HG02870 (cell line): ENCODE measurements around the gene IL22RA1.

ENCODE experiments used
- ATAC-seq: cut with Tn5 transposase; IDR thresholded peaks from one replicate; pipeline ENCODE4 v1.9.1; 2021; ENCODE audit warnings: mild to moderate bottlenecking, moderate library complexity; ENCODE audit not compliant: unreplicated experiment

Gene IL22RA1

GRCh38 chr1:24080131-24080530, 62.8 kb downstream of the IL22RA1 start:
- ATAC-seq = no peak

DNA sequence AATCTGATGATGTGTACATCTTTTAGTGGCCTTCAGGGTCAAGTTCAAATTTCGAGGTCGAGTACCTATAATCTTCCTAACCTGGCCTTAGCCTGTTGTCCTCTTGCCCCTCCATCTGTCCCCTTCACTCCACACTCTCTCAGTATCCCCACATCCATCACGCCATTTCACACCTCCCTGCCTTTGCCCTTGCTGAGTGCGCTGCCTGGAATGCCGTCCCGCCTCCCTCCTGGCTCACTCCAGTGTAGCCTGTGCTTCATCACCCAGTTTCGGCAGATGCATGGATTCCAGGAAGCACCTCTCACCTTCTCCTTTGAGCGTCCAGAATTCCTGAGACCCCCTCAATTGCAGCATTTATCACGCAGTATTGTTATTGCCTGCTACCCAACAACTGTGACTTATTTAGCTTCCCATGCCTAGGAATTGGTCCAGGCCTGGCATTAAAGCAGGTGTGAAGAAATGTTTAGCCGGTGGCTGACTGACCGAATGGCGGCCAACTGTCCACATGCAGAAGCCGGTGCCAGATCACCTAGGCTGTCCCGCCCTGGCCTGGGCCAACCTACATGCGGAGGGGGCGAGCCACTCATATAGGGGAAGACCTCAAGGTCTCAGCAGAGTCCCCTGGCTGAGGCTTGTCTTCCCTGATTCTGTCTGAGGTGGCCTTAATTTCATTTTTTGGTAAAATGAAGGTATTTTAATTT, 65.5 kb downstream of the IL22RA1 start:
- no peak for ATAC-seq

DNA sequence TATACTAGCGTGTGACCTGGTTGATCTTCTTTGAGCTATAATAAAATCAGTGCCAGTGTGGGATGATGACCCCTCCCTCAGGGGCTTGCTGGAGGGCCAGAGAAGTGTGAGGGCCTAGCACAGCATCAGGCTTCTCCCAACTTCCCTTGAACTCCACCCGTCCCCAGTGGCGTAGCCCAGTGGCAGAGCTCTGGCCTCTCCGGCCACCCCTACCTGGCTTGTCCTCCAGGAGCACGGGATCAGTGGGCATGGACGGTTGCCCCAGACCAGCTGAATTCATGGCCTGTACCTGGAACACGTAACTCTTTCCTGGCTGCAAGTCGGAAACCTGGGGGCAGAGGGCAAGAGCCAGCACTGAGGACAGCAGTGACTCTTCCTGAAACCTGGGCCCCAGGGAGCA, 67.0 kb downstream of the IL22RA1 start:
- no peak for ATAC-seq

- ATAC-seq = no peak
Measured at GRCh38 chr1:24075590-24075854, 67.4 kb downstream of the IL22RA1 start.

DNA sequence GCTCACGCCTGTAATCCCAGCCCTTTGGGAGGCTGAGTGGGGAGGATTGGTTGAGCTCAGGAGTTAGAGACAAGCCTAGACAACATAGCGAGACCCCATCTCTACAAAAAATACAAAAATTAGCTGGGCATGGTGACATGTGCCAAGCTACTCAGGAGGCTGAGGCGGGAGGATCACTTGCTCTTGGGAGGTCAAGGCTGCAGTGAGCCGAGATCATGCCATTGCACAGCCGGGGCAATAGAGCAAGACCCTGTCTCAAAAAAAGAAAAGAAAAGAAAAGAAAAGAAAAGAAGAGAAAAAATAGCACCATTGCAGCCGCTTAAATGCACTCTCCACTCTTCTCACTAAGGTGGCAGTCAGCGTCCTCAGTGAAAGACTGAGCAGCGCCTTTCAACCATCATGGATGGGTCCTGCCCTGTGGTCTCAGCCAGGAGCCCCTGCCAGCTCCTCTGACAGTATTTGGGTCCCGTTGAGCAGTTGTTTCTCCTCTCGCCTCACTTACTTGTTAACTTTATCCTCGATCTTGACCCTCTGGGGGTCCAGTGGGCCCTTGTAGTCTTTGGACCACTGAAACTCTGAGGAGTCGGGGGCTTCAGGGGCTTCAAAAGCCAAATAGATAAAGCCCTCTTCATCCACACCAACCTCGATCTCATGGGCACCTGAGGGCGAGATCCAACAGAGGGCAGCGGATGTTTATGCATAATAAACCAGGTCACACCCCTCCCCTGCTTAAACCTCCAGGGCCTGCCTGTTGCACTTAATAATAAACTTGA, 67.9 kb downstream of the IL22RA1 start:
- no peak for ATAC-seq

DNA sequence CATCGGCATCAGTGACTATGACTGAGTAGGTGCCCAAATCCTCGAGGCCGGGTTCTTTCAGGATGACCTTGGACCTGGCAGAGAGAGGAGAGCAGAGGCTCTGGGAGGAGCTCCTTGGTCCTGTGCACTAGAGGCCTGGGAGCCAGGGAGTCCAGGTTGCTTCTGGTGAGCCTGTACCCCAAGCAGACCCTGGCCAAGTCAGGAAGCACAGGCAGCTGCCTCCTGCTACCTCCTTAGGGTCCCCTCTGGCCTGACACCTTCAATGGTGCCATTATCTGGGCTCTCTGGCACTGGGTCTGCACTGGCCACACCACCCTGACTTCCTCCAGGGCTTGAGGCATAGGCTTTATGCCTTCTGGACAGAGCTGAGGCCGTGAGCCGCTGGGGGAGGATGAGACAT, 68.7 kb downstream of the IL22RA1 start:
- ATAC-seq = no peak

GRCh38 chr1:24071941-24072340, 71.0 kb downstream of the IL22RA1 start:
- ATAC-seq = no peak

GRCh38 chr1:24070821-24071393, 72.0 kb downstream of the IL22RA1 start:
- no peak for ATAC-seq

DNA sequence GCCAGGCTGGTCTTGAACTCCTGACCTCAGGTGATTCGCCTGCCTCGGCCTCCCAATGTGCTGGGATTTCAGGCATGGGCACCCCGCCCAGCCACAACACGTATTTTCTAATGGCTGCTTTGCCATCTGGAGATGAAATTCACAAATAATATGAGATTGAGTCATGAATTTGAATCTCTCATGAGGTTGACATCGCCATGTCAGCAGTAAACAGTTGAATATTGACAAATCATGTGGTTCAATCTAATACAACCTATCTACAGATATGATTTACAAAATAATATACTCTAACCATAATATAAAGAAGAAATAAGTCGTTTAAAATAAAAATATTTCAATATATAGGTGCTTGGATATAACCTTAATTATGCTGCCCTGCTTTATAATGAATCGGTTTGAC, 73.1 kb downstream of the IL22RA1 start:
- no peak for ATAC-seq
